Neural progenitor cell (in vitro differentiated cells): ENCODE results near the gene BTBD16.

ENCODE experiments used
- CTCF ChIP-seq: fragments of 200-600 bp; sonication (generic); IDR thresholded peaks from 2 replicates; pipeline ENCODE4 v1.5.1; 2017; ENCODE audit warnings: antibody characterized with exemption, mild to moderate bottlenecking
- EZH2 ChIP-seq: fragments of 200-600 bp; sonication (generic); IDR thresholded peaks from 2 replicates; pipeline ENCODE4 v1.6.1; 2017; ENCODE audit warnings: antibody characterized with exemption, mild to moderate bottlenecking, moderate library complexity
- EZH2phosphoT487 ChIP-seq: fragments of 200-600 bp; sonication (generic); IDR thresholded peaks from 2 replicates; pipeline ENCODE4 v1.6.1; 2017; ENCODE audit warnings: antibody characterized with exemption

DNA sequence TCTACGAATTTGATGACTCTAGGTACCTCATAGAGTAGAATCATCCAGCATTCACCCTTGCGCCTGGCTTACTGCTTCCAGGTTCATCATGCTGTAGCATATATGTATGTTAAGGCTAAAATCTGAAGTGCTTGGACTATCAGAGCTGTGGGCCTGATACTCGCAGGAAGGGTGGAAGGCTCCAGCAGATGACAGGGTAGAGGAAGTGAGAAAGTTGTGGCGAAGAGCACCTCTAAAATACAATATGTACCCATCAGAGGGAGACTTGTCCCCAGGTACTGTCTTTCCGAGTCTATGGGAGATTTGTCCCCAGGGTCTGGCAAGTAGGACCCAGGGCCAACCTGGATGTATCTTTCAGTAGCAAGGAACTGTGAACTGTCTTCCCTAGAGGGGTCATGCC, 55.3 kb downstream of the BTBD16 start:
- TF ChIP-seq CTCF, result no peak
- TF ChIP-seq EZH2phosphoT487, result no peak
- no peak for TF ChIP-seq EZH2
